MCF 10A (cell line): ENCODE results near the gene DYNLL2. TPM values are rescaled to one million over a fixed set of nuclear protein-coding genes. Genes with fewer than 3 reads are reported as not detected.
"Not testable (repeated sequence)": the region's sequence is repeated elsewhere in the genome, so short reads cannot be mapped to it uniquely, and the experiment has no call there.

ENCODE experiments used
- BruUV-seq: library from RNA; stranded (reverse); fragments of 400-500 nt; replicated peaks from 2 replicates; lab custom pipeline; 2021; lab: Mats Ljungman, UMichigan
- CTCF ChIA-PET: fragments of 300-600 bp; sonication (Branson Sonifier 250); formaldehyde crosslinking; extraction: SDS; loops from one replicate; lab custom pipeline; 2021; ENCODE audit warnings: antibody characterized with exemption, inconsistent platforms; lab: Yijun Ruan, JAX
- POLR2A ChIA-PET: fragments of 300-600, 350-650 bp; sonication (Branson Sonifier 250); formaldehyde crosslinking; extraction: SDS; loops from one replicate; lab custom pipeline; 2020; ENCODE audit warnings: antibody characterized with exemption, inconsistent platforms; lab: Yijun Ruan, JAX
- DNase-seq: peaks from one replicate; pipeline ENCODE4 v3.0.0-alpha.2; 2018; ENCODE audit not compliant: unreplicated experiment
- H3K27ac Mint-ChIP-seq: one replicate; pipeline ENCODE4 v1.8.0; 2022; ENCODE audit warnings: mild to moderate bottlenecking, low read depth, mixed read lengths; ENCODE audit not compliant: unreplicated experiment
- H3K27me3 Mint-ChIP-seq: one replicate; pipeline ENCODE4 v1.8.0; 2022; ENCODE audit warnings: mixed read lengths; ENCODE audit not compliant: insufficient read depth, unreplicated experiment
- H3K36me3 Mint-ChIP-seq: one replicate; pipeline ENCODE4 v1.8.0; 2022; ENCODE audit warnings: mild to moderate bottlenecking, moderate library complexity, mixed read lengths; ENCODE audit not compliant: insufficient read depth, unreplicated experiment
- H3K4me1 Mint-ChIP-seq: one replicate; pipeline ENCODE4 v1.8.0; 2022; ENCODE audit warnings: mixed read lengths; ENCODE audit not compliant: insufficient read depth, unreplicated experiment
- H3K4me3 Mint-ChIP-seq: one replicate; pipeline ENCODE4 v1.8.0; 2022; ENCODE audit warnings: mild to moderate bottlenecking, moderate library complexity, mixed read lengths; ENCODE audit not compliant: unreplicated experiment
- H3K9me3 Mint-ChIP-seq: one replicate; pipeline ENCODE4 v1.8.0; 2022; ENCODE audit warnings: mixed read lengths; ENCODE audit not compliant: unreplicated experiment
- intact Hi-C: fragments of 100-400 bp; cut with micrococcal nuclease; formaldehyde crosslinking; loops from 2 replicates; pipeline ENCODE4 v1.14.1; 2022
- total RNA-seq: library from RNA; stranded (reverse); gene quantifications from 2 replicates; pipeline ENCODE4 v1.2.3, GENCODE V29; 2022
- TF ChIP-seq, protein P1 (sequence below): fragments of 200-600 bp; IDR thresholded peaks from one replicate; pipeline ENCODE4 v1.8.0; 2022; ENCODE audit warnings: antibody characterized with exemption, mild to moderate bottlenecking; ENCODE audit not compliant: unreplicated experiment

The DYNLL2 gene
- total RNA-seq, 1 experiment from 2014 or later, result 15.5 TPM

- intact Hi-C loops, result loop anchor here (10.0 kb wide), 1 partner anchor 985 kb away; no protein-coding TSS in a partner anchor
- DNase-seq, result no peak
- no TSS peak for BruUV-seq
- H3K9me3 Mint-ChIP-seq, result no peaks in the 10 kb centered on the region
- H3K27ac Mint-ChIP-seq, result no peak overlapping the region
- CTCF ChIA-PET, result no interaction called here
- H3K4me1 Mint-ChIP-seq, result no peaks in the 10 kb centered on the region
- no peak overlapping the region for H3K4me3 Mint-ChIP-seq
- POLR2A ChIA-PET, result interaction anchor here (0.5 kb wide), 1 partner anchor 163 kb away, joined by 3 read pairs; no protein-coding TSS in a partner anchor
- TF ChIP-seq, protein P1, sequence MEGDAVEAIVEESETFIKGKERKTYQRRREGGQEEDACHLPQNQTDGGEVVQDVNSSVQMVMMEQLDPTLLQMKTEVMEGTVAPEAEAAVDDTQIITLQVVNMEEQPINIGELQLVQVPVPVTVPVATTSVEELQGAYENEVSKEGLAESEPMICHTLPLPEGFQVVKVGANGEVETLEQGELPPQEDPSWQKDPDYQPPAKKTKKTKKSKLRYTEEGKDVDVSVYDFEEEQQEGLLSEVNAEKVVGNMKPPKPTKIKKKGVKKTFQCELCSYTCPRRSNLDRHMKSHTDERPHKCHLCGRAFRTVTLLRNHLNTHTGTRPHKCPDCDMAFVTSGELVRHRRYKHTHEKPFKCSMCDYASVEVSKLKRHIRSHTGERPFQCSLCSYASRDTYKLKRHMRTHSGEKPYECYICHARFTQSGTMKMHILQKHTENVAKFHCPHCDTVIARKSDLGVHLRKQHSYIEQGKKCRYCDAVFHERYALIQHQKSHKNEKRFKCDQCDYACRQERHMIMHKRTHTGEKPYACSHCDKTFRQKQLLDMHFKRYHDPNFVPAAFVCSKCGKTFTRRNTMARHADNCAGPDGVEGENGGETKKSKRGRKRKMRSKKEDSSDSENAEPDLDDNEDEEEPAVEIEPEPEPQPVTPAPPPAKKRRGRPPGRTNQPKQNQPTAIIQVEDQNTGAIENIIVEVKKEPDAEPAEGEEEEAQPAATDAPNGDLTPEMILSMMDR, result no peak
- H3K36me3 Mint-ChIP-seq, result no peaks in the 10 kb centered on the region
- H3K27me3 Mint-ChIP-seq, result peaks cover 48% of the 10 kb centered on the region
These were observed 36.3 kb downstream of the DYNLL2 start for GRCh38 chr17:58119491-58119890.

GRCh38 chr17:58120195-58120822 is 37.1 kb downstream of the DYNLL2 start:
- no TSS peak for BruUV-seq
- Mint-ChIP-seq H3K27me3 (peaks cover 53% of the 10 kb centered on the region), H3K36me3 (no peaks in the 10 kb centered on the region), H3K4me1 (no peaks in the 10 kb centered on the region), H3K4me3 (no peak overlapping the region), H3K27ac (no peak overlapping the region), H3K9me3 (no peaks in the 10 kb centered on the region)
- ChIA-PET CTCF (interaction anchor here (0.7 kb wide), 1 partner anchor 304 kb away, joined by 3 read pairs; no protein-coding TSS in a partner anchor), POLR2A (interaction anchor here (0.5 to 0.6 kb wide), 2 partner anchors 164 to 256 kb away, joined by 3 read pairs; no protein-coding TSS in a partner anchor)
- TF ChIP-seq, protein P1, result no peak
- intact Hi-C loops, result no loop called here
- DNase-seq, result peak; percentile 70

DNA sequence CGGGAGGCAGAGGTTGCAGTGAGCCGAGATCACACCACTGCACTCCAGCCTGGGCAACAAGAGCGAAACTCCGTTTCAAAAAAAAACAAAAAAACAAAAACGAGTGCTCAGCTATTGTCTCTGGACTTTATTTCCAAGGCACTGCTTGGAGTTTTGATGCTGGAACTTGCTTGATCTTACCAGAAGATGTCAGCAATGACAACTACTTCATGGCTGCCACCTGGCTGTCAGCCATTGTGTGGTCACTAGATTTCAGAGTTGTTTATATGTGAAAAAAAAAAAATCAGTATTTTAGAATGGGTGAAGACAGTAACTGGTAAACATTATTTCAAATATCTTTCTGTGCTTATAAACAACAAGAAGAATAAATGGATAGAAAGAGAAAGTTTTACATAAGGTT is 38.7 kb downstream of the DYNLL2 start:
- no peak overlapping the region for H3K27ac Mint-ChIP-seq
- ChIA-PET CTCF (interaction anchor here (0.6 to 1.2 kb wide), 11 partner anchors 9 to 494 kb away, joined by 3 to 5 read pairs (median 3); no protein-coding TSS in a partner anchor), POLR2A (interaction anchor here (0.7 to 1.5 kb wide), 3 partner anchors 115 to 229 kb away, joined by 3 read pairs; partner anchors contain the start of gene SRSF1)
- intact Hi-C loops, result loop anchor here (1.0 kb wide), 2 partner anchors 50 to 325 kb away; no protein-coding TSS in a partner anchor
- peaks cover 63% of the 10 kb centered on the region for H3K27me3 Mint-ChIP-seq
- no peaks in the 10 kb centered on the region for H3K4me1 Mint-ChIP-seq
- H3K4me3 Mint-ChIP-seq, result no peak overlapping the region
- TF ChIP-seq, protein P1, result peak; percentile 35
- H3K36me3 Mint-ChIP-seq, result no peaks in the 10 kb centered on the region
- no TSS peak for BruUV-seq
- peak; percentile 57 for DNase-seq
- no peaks in the 10 kb centered on the region for H3K9me3 Mint-ChIP-seq

DNA sequence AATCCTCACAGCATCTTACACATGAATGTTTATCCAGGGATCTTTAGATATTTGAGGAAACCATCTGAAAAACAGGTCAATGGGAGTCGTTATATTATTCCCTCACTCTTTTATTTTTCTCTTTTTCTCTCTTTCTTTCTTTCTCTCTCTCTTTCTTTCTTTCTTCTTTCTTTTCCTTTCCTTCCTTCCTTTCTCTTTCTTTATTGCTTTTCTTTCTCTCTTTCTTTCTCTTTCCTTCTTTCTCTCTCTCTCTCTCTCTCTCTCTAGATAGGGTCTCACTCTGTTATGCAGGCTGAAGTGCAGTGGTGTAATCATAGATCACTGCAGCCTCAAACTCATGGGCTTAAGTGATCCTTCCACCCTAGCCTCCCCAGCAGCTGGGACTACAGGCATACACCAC is 44.6 kb downstream of the DYNLL2 start:
- Mint-ChIP-seq H3K4me3 (no peak overlapping the region), H3K4me1 (no peaks in the 10 kb centered on the region), H3K9me3 (no peaks in the 10 kb centered on the region), H3K27ac (no peak overlapping the region), H3K27me3 (peaks cover 70% of the 10 kb centered on the region), H3K36me3 (no peaks in the 10 kb centered on the region)
- TF ChIP-seq, protein P1, result no peak
- intact Hi-C loops, result no loop called here
- BruUV-seq, result no TSS peak
- no peak for DNase-seq
- CTCF ChIA-PET, result no interaction called here
- POLR2A ChIA-PET, result no interaction called here

- CTCF ChIA-PET, H3K4me3 Mint-ChIP-seq, H3K4me1 Mint-ChIP-seq, intact Hi-C loops, BruUV-seq, H3K27ac Mint-ChIP-seq, H3K9me3 Mint-ChIP-seq, POLR2A ChIA-PET, H3K36me3 Mint-ChIP-seq, DNase-seq: not testable (repeated sequence)
- peaks cover 83% of the 10 kb centered on the region for H3K27me3 Mint-ChIP-seq
These were observed 49.5 kb downstream of the DYNLL2 start for GRCh38 chr17:58132697-58133096.
